GM19351 (cell line): ENCODE data around the gene SAPCD1.

Experiments used
- ATAC-seq: cut with Tn5 transposase; IDR thresholded peaks from one replicate; pipeline ENCODE4 v1.9.1; 2021; ENCODE audit warnings: mild to moderate bottlenecking, moderate library complexity; ENCODE audit not compliant: unreplicated experiment

Gene SAPCD1

DNA sequence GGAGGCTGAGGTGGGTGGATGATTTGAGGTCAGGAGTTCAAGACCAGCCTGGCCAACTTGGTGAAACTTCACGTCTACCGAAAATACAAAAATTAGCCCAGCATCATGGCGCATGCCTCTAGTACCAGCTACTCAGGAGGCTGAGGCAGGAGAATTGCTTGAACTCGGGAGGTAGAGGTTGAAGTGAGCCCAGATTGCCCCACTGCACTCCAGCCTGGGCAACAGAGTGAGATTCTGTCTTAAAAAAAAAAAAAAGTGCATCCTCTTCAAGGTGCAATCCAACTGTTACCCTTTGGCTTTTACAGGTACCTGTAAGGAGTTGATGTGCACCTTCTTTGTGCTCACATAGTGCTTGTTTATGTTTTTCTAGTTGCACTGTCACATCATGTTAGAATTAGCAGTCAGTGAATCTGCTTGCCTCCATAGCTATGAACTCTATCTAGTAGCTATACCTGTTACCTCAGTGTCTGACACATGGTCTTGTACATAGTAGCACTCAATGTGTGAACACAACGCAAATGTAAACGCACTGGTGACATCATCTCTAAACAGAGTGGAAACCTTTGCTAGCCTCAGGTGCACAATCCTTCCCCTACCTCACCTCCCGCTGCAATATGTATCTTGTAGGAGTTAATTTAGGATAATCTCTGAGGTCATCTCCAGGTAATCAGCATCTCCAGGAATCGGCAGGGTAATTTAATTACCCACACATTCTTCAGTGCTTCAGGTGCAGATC is 13.0 kb upstream of the SAPCD1 start:
- ATAC-seq = no peak

DNA sequence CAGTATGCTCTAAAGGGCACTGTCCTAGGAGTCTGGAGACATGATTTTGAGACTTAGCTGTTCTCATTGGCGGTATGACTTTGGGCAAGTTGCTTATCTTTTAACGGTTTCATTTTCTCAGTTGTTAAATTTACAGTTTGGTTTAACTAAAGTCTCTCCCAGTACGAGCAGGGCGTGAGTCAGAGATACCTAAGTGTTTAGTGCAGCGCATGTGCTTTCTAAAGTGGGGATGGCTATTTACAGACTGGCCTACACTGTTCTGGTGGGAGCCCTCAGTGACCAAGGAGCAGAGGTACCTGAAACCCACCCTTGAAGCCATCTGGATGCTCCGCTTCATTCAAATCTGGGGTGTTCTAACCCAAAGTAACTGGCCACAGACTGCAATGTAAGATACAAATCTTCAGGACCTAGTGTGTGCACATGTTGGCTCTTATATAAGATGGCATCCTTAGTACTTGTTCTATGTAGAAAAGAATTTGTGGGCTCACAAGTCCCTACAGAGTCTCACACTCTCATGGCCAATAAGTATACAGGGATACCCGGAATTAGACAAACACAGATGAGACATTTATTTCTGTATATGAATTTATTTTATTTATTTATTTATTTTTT is 11.9 kb upstream of the SAPCD1 start:
- ATAC-seq = no peak

DNA sequence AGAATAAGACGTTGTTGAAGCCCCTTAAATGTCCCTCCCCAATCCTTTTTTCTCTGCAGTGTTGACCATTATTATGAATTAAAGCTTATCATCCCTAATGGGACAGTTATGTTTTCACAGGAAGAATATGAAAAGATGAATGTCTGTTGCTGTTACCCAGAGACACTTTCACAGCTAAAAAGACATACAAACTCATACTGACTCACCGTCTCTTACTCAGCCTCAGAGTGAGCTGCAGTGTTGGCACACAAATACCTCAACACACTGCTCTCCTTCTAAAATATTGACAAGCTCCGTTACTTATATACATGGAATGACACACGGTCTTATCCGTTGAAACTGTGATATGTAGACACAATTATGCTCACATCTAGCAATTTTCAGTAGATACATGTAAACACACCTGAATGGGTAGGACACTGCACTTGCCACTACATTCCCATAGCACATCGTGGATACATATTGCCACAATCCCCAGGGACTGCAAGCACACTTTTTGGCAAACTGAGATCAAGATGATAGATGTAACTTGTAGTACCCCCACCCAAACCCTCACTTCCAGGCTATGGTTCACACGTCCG is 9.6 kb upstream of the SAPCD1 start:
- ATAC-seq = no peak

DNA sequence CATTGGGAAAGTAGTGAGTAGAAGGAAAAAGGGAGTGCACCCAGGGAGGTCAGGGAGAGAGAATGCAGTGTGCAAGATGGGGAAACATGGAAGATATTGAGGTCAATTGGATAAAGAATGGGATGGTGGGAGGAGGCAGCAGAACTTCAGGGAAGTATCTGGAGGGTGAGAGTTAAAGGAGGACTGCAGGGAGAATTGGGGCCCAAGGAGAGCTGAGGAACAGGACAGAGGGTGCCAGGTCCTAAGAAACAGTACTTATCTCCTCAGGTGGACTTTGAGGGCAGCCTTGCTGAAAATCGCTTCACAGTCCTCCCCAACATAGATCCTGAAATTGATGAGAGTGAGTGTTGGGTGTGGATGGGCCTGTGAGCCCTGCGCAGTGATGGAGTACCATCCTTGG is 4.2 kb upstream of the SAPCD1 start:
- ATAC-seq = no peak

DNA sequence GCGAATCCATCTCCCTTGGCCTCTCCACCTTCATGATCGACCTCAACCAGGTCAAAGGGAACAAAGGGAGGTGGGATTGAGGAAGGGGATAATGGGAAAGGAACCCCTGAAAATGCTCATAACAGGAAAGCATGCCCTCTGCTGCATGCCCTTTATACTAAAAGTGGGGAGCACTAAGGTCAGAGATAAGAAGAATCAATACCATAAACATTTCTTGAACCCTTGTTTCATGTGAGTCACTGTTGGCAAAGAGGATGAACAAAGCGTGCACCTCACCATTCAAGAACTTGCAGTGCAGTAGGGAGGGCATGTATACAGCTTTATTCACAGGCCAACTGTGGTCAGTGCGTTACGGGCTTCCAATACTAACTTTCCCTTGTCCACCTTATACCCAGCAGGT is 1.7 kb upstream of the SAPCD1 start:
- ATAC-seq = no peak

DNA sequence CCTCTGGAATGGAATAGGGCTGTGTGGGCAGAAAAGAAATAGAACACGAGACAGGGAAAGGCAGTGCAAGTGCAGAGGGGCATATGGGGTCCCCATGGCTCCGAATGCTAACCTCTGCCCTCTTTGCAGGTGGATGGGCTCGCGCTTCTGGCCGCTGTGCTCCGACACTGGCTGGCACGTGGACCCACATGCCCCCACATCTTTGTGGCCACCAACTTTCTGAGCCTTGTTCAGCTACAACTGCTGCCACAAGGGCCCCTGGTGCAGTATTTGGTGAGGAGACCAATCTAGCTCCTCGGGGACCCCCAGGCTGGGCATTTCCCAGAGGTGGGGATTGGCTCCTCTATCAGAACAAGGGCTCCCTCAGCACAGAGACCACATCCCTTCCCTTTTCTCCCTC is 1.1 kb upstream of the SAPCD1 start:
- no peak for ATAC-seq

DNA sequence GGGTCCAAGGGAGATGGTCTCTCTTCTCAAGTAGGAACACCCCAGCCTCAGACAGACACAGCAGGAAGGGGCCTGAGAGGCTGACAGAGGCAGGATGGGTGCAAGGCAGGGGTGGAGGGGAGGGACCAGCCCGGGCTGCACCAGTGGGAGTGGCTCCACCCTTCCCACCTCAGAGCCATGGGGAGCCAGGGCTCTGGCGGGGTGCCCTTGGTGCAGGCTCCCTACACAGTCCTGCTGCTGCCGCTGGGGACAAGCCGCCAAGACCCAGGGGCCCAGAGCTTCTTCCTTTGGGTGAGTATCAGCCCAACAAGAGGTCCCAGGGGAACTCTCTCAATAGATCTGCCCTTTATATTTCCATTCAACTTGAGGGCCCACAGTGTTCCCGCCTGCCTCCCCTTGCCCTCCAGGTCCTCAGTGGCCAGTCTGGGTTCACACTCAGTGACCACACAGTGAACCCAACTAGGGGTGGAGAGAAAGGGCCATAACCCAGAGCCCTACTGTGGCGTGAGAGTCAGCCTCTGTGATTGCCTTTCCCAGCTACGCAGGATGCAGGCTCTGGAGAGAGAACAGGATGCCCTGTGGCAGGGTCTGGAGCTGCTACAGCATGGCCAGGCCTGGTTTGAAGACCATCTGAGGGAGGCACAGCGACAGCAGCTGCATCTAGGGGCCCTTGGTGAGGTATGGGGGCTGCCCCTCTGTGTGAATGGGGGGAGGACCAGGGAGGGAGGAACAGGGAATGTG is 592 bp downstream of the SAPCD1 start:
- ATAC-seq = no peak

DNA sequence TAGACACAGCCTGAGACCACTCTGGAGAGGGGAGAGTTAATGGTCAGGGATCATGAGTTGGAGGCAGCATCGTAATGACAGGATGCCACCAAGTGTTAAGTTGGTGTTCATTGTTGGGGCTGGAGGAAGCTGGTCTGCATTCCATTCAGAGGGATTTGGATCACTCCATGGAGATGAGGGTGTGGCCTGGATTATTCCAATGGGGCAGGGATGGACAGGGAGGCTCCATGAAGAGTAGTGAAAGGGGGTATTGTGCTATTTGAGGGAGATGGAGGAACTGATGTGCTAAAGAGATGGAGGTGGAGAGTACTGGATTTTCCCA is 1.1 kb downstream of the SAPCD1 start:
- ATAC-seq = no peak

DNA sequence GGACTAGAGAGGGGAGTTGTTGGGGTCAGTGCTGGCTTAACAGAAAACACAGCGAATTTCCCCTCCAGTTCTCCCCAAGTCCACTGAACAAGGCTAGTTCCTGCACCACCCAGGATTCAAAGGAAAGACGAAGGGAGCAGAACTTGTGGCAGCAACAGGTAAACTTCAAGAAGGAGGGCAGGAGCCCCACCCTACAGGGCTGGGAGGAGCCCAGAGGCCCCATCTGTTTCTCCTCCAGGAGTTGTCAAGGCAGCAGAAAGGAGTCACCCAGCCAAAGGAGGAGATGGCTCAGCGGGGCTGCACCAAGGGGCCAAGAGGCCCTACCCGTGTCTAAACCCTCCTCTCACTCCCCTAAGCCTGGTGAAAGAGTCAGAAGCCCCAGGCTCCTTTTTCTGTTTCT is 1.7 kb downstream of the SAPCD1 start:
- no peak for ATAC-seq

DNA sequence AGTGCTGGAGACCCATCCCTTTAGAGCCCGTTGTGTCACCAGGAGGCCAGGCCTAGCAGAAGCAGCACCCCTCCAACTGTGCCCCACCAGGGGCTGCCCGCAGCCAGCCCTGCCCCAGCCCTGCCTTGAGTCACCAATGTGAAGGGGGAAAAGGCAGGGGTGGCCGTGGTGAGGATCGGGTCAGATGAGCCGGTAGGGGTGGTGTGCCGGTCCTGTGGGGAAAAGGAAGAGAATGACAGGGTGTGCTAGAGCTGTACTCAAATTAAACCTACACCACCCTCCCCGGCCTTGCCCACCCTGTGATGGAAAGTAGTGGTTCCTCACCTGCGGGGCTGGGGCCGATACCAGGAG is 3.1 kb downstream of the SAPCD1 start:
- ATAC-seq = no peak

DNA sequence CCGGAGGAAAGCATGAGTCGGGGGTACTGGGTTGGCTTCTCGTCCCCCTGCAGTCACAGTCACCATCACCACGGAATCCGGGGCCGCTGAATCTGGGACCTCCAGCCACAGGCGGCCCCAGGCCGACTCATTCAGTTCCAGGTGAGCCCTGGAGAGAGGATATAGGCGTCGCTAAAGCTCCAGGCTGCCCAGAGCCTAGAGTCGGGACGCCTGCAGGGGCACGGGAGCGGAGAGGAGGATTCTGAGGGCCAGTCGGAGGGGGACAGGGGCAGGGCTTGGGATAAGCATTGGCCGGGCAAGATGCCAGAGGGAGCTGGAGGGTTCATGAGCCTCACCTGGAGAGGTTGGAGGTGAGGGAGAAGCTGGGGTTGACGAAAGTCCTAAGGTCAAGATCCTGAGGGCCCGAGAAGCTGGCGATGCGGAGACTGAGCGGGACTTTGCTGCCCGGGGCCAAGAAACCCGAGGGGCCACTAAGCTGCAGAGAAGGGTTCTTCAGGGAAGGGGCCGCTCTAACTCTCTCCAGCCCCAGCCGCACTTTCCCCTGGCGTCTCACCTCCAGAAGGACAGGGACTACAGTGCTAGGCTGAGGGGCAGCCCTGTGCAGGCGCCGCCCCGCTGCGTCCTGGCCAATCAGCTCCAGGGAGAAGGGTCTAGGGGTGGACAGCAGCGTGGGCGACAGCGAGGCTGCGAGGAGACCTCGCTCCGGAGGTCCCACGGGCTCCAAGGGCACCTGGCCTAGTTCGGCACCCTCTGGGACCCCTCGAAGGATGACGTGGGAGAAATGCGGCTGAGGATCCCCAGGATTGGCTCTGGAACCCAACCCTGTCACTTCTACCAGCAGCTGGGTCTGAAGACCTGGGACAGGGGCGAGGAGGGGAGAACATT is 3.7 kb downstream of the SAPCD1 start:
- no peak for ATAC-seq

DNA sequence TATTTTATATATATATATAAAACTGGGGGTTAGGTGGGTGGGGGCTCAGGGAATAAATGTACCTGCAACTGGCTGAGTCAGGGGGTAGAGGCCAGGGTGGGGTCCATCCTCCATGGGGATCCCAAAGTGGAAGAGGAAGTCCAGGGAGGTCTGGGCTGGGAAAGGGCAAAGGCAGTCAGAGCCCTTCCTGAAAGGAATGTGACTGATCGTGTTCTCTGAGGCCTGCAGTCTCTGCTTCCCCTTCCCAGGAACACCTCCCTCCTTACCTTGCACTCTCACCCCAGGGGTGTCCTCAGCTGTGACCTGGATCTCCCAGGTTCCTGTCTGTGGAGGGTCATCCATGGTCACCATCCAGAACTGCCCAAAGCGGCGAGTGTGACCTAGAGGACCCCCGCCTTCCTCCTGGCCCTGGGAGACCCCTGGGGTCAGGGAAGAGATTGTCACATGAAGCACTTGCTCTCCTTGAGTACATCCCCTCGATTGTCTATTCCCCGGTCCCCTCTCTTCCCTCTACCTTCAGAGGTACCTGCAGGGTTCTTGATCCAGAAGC is 4.7 kb downstream of the SAPCD1 start:
- ATAC-seq = no peak

DNA sequence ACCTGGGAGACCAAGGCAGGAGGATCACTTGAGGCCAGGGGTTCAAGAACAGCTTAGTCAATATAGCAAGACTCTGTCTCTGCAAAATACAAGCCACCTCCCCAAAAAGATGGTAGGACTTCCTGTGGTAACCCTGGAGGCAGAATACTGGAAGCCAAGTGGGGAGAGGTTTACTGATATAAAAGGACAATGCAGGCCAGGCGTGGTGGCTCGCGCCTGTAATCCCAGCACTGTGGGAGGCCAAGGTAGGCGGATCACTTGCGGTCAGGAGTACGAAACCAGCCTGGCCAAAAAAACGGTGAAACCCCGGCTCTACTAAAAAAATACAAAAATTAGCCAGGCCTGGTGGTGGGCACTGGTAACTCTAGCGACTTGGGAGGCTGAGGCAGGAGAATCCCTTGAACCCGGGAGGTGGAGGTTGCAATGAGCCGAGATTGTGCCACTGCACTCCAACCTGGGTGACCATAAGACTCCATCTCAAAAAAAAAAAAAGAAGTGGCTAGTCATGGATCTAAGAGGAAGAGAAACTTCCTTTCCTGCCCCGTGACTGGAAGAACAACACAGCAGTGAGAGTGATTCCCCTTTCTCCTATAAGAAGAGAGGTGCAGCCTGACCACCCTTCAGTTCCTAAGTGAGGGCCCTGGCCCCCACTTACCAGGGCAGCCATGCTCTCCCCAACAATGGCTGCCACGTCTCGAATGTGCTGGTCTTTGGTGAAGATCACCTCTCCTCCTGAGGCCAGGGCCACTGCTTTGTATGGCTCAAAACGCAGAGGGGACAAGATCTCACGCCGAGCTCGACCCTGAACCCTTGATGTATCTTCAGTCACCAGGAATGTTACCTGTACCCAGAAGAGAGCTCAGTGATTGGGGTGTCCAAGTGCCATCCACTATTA is 6.2 kb downstream of the SAPCD1 start:
- no peak for ATAC-seq

DNA sequence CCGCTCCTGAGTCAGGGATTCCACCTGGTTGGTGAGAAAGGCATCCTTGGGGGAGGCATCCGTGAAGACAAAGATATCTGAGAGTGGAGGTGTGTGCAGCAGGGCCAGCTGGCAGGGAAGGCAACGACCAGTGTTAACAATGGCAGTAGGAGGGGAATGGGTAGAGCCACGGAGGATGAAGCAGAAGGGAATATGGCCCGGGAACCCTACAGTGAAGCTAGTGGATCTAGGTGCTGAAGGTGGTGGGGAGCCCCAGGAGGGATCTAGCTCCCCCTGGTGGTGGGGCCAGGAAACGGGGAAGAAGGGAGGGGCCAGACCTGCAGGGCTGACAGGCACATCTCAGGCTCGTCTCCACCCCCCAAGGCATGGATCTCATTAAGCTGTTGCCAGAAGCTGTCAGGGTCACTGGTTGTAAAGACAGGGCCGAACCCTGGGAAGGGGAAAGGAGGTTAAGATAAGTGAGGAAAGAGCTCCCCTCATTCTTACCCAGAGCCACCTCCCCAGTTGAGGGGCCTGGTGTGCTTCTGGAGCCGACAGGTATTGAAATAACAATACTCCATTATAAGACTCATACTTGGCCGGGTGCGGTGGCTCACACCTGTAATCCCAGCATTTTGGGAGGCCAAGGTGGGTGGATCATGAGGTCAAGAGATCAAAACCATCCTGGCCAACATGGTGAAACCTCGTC is 7.4 kb downstream of the SAPCD1 start:
- ATAC-seq = no peak

DNA sequence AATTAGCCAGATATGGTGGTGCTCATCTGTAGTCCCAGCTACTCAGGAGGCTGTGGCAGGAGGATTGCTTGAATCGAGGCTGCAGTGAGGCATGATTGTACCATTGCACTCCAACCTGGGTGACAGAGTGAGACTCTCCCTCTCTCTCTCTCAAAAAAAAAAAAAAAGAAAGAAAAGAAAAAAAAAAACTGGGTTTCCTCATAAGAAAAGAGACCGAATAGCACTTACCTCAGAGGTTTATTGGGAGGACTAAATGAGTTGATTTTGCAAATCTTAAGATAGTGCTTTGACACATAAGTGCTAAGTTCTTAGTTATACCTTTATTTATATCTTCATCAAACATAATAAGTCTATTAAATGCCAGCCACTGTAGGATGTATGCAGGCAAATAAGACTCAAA is 8.4 kb downstream of the SAPCD1 start:
- ATAC-seq = no peak

DNA sequence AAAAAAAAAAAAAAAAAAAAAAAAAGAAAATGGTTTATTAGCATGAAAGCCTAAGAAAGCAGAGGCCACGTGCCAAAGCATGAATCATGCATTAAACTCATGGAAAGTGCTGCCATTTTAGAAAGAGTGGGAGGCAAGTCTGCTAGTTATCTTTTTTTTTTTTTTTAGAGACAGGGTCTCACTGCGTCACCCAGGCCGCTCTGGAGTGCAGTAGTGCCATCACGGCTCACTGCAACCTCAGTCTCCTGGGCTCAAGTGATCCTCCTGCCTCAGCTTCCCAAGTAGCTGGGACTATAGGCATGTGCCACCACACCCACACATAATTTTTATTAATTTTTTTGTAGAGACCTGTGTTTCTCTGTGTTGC is 9.5 kb downstream of the SAPCD1 start:
- no peak for ATAC-seq

DNA sequence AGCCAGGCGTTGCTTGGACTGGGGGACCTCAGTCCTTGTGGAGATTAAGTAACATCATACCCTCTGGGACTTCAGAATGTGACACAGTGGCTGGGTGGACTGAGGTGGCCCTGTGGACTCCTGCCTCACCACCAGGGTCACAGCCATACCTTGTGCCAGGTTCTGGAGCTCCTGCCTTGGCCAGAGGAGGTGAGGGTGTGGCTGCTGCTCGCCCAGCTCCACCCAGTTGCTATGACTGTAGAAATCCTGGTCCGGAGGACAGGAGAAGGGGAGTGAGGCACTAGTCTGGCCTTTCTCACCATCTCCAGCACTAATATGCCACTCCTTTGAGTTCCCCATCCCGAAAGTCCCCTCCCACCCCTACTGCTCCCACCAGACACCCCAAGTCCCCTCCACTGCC is 12.7 kb downstream of the SAPCD1 start:
- ATAC-seq = no peak

DNA sequence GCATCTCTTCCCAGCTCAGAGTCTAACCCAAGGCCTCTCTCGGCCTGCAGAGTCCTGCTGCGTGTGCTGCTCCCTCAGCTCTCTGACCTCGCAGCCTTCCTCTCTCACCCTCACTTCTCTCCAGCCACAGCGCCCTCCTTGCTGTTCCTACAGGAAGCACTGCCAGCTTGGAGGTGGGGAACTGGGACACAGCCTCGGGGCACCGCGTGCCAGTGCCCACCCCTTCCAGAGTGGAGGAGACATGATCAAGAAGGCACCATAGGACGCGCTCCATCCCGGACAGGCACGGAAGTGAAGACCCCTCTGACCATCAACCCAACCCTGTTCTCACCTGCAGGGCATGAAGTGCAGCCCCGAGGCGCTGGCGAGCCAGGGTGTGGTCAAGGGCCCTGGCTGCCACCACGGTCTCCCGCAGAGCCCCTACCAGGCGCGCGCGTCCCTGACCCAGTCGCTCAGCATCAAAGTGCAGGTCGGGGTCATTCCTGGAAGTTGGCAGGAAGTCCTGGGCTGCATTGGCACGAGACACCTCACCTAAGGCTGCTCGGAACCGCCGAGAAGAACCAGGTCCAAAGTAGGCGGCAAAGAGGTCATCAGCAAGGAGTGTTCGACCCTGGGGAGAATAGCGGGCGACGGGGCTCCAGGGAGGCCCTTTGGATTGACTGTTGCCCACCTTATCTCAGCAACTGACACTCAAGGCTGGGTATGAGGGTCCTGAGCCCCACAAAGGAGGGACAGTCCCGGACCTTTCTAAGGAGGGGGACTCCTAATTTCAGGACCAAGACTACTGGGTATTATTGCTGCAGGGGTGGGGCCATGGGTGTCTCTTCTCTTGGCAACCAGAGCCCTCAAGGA is 13.4 kb downstream of the SAPCD1 start:
- no peak for ATAC-seq
